Trophoblast cell (in vitro differentiated cells and primary cell): ENCODE results near the gene MMP25.

Source experiments
- DNase-seq, 2 donors: peaks; one replicate each; pipeline ENCODE4 v3.0.0-alpha.2; 2016
- H2AFZ ChIP-seq: 2 replicates; pipeline ENCODE4 v1.6.1; 2013; ENCODE audit warnings: low read length, moderate library complexity, mild to moderate bottlenecking; ENCODE audit not compliant: insufficient read depth, poor library complexity
- H2AK5ac ChIP-seq: 2 replicates; pipeline ENCODE4 v1.6.1; 2013; ENCODE audit warnings: mild to moderate bottlenecking, low read length
- H2BK120ac ChIP-seq: 2 replicates; pipeline ENCODE4 v1.6.1; 2013; ENCODE audit warnings: low read length, mild to moderate bottlenecking, moderate library complexity; ENCODE audit not compliant: insufficient read depth, poor library complexity
- H2BK12ac ChIP-seq: 2 replicates; pipeline ENCODE4 v1.6.1; 2013; ENCODE audit warnings: mild to moderate bottlenecking, low read length, moderate library complexity
- H2BK5ac ChIP-seq: 2 replicates; pipeline ENCODE4 v1.6.1; 2013; ENCODE audit warnings: low read length, low read depth, moderate library complexity, mild to moderate bottlenecking; ENCODE audit not compliant: poor library complexity
- H3K14ac ChIP-seq: 2 replicates; pipeline ENCODE4 v1.6.1; 2013; ENCODE audit warnings: mild to moderate bottlenecking, low read length
- H3K18ac ChIP-seq: 2 replicates; pipeline ENCODE4 v1.6.1; 2013; ENCODE audit warnings: mild to moderate bottlenecking, low read length
- H3K23ac ChIP-seq: 2 replicates; pipeline ENCODE4 v1.6.1; 2013; ENCODE audit warnings: low read length
- H3K27ac ChIP-seq: 2 replicates; pipeline ENCODE4 v1.5.1; 2013; ENCODE audit warnings: low read depth, mild to moderate bottlenecking, inconsistent platforms, low read length, moderate library complexity
- H3K27me3 ChIP-seq: 2 replicates; pipeline ENCODE4 v1.6.1; 2013; ENCODE audit warnings: inconsistent platforms, mild to moderate bottlenecking, low read length, moderate library complexity; ENCODE audit not compliant: insufficient read depth
- H3K36me3 ChIP-seq, 2 experiments: 1 replicate in 1 of 2; 2 replicates in 1 of 2; pipeline ENCODE4 v1.6.1; 2013; ENCODE audit warnings: low read length in 2 of 2, mild to moderate bottlenecking in 2 of 2, moderate library complexity in 1 of 2; ENCODE audit not compliant: insufficient read depth in 2 of 2, control insufficient read depth in 1 of 2
- H3K4ac ChIP-seq: 2 replicates; pipeline ENCODE4 v1.6.1; 2013; ENCODE audit warnings: low read depth, mild to moderate bottlenecking, low read length, moderate library complexity
- H3K4me1 ChIP-seq, 2 experiments: 1 replicate in 1 of 2; 2 replicates in 1 of 2; pipeline ENCODE4 v1.6.1; 2013; ENCODE audit warnings: low read length in 2 of 2, mild to moderate bottlenecking in 2 of 2, moderate library complexity in 1 of 2; ENCODE audit not compliant: insufficient read depth in 2 of 2, control insufficient read depth in 1 of 2
- H3K4me2 ChIP-seq: 2 replicates; pipeline ENCODE4 v1.6.1; 2013; ENCODE audit warnings: inconsistent platforms, mild to moderate bottlenecking, low read length, moderate library complexity
- H3K4me3 ChIP-seq: 2 replicates; pipeline ENCODE4 v1.5.1; 2013; ENCODE audit warnings: mild to moderate bottlenecking, low read depth, low read length, inconsistent platforms
- H3K79me1 ChIP-seq: one replicate; pipeline ENCODE4 v1.6.1; 2013; ENCODE audit warnings: low read length
- H3K79me2 ChIP-seq: 2 replicates; pipeline ENCODE4 v1.6.1; 2013; ENCODE audit warnings: low read length, mild to moderate bottlenecking; ENCODE audit not compliant: control insufficient read depth, insufficient read depth, poor library complexity
- H3K9ac ChIP-seq: 2 replicates; pipeline ENCODE4 v1.6.1; 2013; ENCODE audit warnings: mild to moderate bottlenecking, low read length
- H3K9me3 ChIP-seq: 2 replicates; pipeline ENCODE4 v1.6.1; 2013; ENCODE audit warnings: low read depth, mild to moderate bottlenecking, control low read depth, inconsistent platforms, low read length; ENCODE audit not compliant: insufficient read depth
- H4K12ac ChIP-seq: 2 replicates; pipeline ENCODE4 v1.6.1; 2013; ENCODE audit warnings: low read depth, mild to moderate bottlenecking, low read length, moderate library complexity
- H4K8ac ChIP-seq: 2 replicates; pipeline ENCODE4 v1.6.1; 2013; ENCODE audit warnings: low read depth, mild to moderate bottlenecking, low read length, moderate library complexity
- H4K91ac ChIP-seq: one replicate; pipeline ENCODE4 v1.6.1; 2013; ENCODE audit warnings: low read depth, mild to moderate bottlenecking, low read length, moderate library complexity
- WGBS: extraction: QIAGEN DNeasy Blood & Tissue Kit; methylation state at CpG from one replicate; pipeline ENCODE4 v1.1.7; 2013; ENCODE audit warnings: missing lambda C conversion rate; ENCODE audit not compliant: insufficient read length, insufficient coverage; ENCODE audit errors: extremely low coverage; 5-methylcytosine and 5-hydroxymethylcytosine counted together

MMP25 gene

DNA sequence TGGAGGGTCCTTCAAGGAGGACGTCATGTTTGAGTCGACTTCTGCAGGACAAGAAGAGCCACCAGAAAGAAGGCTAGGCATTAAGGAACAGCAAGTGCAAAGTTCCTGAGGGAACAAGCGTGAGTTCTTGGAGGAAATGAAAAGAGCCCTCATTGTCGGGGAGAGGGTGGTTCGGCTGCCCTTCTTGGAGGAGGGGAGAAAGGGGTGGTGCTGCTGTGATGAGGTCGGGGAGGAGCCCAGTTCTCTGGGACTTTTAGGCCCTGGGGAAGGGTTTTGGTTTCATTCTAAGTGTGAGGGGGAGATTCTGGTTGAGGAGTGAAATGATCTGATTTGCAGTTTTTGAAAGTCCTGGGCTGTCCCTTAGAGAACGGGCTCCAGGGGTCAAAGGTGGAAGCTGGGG is 13.7 kb upstream of the MMP25 start:
- H2AFZ ChIP-seq: no peak overlapping the region
- no peak overlapping the region for H3K4me3 ChIP-seq
- peaks cover 10% of the 10 kb centered on the region for H3K27me3 ChIP-seq
- whole genome bisulfite sequencing: no CpG with 5 or more reads among the region's 7 CpGs
- H2AK5ac ChIP-seq: no peak overlapping the region
- H3K36me3 ChIP-seq: no peaks in the 10 kb centered on the region
- H3K23ac ChIP-seq: no peak overlapping the region
- H3K4ac ChIP-seq: no peak overlapping the region
- H3K14ac ChIP-seq: no peak overlapping the region
- no peak overlapping the region for H4K12ac ChIP-seq
- H4K8ac ChIP-seq: no peak overlapping the region
- DNase-seq: no peak
- no peak overlapping the region for H3K27ac ChIP-seq
- H2BK5ac ChIP-seq: no peak overlapping the region
- H3K79me2 ChIP-seq: no peaks in the 10 kb centered on the region
- H3K18ac ChIP-seq: no peak overlapping the region
- H2BK120ac ChIP-seq: no peak overlapping the region
- H4K91ac ChIP-seq: no peak overlapping the region
- H2BK12ac ChIP-seq: no peak overlapping the region
- H3K79me1 ChIP-seq: no peaks in the 10 kb centered on the region
- H3K9ac ChIP-seq: no peak overlapping the region
- peaks cover 10 to 11% of the 10 kb centered on the region in 2 experiments for H3K4me1 ChIP-seq
- no peaks in the 10 kb centered on the region for H3K9me3 ChIP-seq
- H3K4me2 ChIP-seq: no peak overlapping the region

DNA sequence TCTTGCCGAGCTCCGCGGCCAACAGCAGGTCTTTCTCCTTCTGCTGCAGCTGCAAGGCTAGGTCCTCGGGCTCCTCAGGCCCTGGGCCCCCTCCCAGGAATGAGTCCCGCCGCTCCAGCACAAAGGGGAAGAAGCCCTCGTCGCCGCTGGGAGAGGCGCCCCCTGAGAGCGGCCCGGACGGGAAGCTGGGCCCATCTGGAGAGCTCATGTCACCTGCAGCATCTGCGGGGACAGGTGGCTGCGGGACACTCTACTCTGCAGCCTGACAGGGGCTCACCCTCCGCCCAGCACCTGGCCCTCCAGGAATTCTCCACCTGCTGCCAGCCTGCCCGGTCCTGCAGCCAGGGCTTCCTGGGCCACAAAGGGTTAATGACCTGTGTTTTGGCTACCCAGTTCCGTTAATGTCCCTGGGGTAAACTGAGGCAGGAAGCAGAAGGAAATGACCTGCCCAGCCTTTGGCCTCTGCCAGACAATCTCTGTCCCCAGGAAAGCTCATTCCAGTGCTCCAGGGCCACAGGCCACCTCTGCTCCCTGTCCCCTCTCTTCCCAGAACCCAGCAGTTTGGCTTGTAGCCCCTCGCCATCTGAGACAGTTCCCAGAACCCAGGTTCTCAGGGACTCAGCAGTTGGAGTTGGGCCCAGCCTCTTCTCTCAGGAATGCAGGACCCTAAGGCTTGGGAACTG is 10.9 kb upstream of the MMP25 start:
- H2BK5ac ChIP-seq: no peak overlapping the region
- H3K4me1 ChIP-seq: peaks cover 5 to 7% of the 10 kb centered on the region in 2 experiments
- H3K14ac ChIP-seq: no peak overlapping the region
- H2BK120ac ChIP-seq: no peak overlapping the region
- H3K4me2 ChIP-seq: no peak overlapping the region
- no peak overlapping the region for H2AFZ ChIP-seq
- no peak overlapping the region for H4K91ac ChIP-seq
- H3K23ac ChIP-seq: no peak overlapping the region
- no peak overlapping the region for H4K8ac ChIP-seq
- peaks cover 1% of the 10 kb centered on the region for H3K79me1 ChIP-seq
- no peak overlapping the region for H3K4me3 ChIP-seq
- no peak overlapping the region for H2BK12ac ChIP-seq
- no peak overlapping the region for H3K27ac ChIP-seq
- H3K4ac ChIP-seq: no peak overlapping the region
- H3K36me3 ChIP-seq: no peaks in the 10 kb centered on the region
- no peak for DNase-seq
- peaks cover 10% of the 10 kb centered on the region for H3K27me3 ChIP-seq
- no peak overlapping the region for H4K12ac ChIP-seq
- no peak overlapping the region for H2AK5ac ChIP-seq
- no peak overlapping the region for H3K9ac ChIP-seq
- H3K18ac ChIP-seq: no peak overlapping the region
- WGBS: no CpG with 5 or more reads among the region's 19 CpGs
- H3K9me3 ChIP-seq: no peaks in the 10 kb centered on the region
- no peaks in the 10 kb centered on the region for H3K79me2 ChIP-seq

DNA sequence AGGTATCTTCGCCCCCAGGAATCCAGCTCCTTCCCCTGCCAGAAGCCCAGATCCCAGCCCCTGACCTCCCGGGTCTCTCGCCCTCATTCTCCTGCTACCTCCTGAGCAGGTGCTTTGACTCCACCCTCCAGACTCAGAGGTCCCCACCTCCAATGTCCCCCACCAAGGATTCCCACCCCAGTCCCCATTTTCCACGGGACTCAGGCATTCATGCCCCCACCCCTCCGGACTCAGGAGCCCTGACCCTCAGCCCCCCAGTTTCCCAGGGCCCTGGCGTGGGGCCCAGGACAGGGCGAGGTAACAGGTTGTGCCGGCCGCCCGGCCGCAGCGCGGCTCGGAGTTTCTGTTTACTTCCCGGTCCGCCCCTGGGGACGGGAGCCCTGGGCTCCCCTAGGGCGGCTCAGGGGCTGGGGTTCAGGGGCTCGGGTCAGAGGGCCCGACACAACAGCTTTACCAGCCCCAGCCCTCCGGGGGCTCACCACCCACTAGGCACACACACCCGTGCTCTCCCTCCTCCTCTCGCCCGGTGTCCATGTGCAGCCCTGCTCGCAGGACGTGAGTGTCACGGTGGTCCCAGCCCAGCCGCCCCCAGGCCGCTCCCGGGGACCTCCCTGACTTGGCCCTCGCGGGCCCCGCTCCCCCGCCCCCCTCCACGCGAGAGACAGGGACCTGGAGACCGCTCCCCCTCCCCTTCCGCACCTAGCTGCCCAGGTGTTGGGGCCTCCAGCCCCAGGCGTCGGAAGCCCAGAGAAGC is 10.2 kb upstream of the MMP25 start:
- Histone ChIP-seq H4K8ac (no peak overlapping the region), H3K27me3 (peaks cover 10% of the 10 kb centered on the region), H3K9me3 (no peaks in the 10 kb centered on the region), H3K9ac (no peak overlapping the region), H3K4me3 (peak overlapping the region; percentile 26), H3K23ac (no peak overlapping the region), H2BK120ac (no peak overlapping the region), H3K14ac (peak overlapping the region; percentile 25), H2BK5ac (no peak overlapping the region), H4K12ac (peak overlapping the region; percentile 28), H3K4ac (no peak overlapping the region), H3K18ac (no peak overlapping the region), H4K91ac (no peak overlapping the region), H2AFZ (no peak overlapping the region), H3K4me2 (peak overlapping the region; percentile 51), H3K4me1 (peaks cover 5 to 7% of the 10 kb centered on the region in 2 experiments), H2BK12ac (no peak overlapping the region), H3K79me2 (no peaks in the 10 kb centered on the region), H2AK5ac (no peak overlapping the region), H3K36me3 (no peaks in the 10 kb centered on the region), H3K79me1 (peaks cover 1% of the 10 kb centered on the region), H3K27ac (no peak overlapping the region)
- WGBS: no CpG with 5 or more reads among the region's 40 CpGs
- DNase-seq: no peak

DNA sequence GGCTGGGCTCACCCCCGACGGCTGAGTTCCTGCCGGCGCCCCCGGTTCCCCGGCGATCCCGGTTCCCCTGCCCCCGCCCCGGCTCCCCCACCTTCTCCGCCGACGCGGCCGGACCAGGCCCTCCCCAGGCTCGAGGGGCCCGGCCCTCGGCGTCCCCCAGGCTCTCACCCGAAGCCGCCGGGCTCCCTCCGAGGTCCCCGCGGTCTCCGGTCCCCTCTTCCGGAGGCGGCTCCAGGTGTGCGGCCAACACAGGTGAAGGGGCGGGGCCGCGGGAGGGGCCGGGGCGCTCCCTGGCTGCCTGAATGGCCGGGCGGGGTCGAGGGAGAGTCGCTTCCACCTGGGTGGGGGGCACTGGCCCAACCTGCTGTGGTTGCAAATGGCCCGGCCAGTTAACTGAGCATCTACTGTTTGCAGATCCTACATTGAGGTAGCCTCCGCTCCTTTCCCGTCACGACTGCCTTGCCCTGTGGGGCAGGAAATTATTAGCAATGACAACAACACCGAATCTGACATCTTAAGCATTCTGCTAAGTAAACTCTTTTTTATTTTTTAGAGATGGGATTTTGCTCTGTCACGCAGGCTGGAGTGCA is 9.5 kb upstream of the MMP25 start, which contains the start of gene BICDL2:
BICDL2 (minus strand) TSS at position 219 of the 590 bp plus-strand sequence. CDS start 1,448 bp downstream, outside the sequence.
- Histone ChIP-seq H4K91ac (no peak within 1 kb of the TSS), H3K9ac (no peak within 1 kb of the TSS)
- no CpG with 5 or more reads among the region's 44 CpGs for WGBS

More for the DNA sequence above, 9.5 kb upstream of the MMP25 start, which contains the start of gene BICDL2:
- H3K4me2 ChIP-seq: peak within 1 kb of the TSS; percentile 51
- peak within 1 kb of the TSS; percentile 28 for H4K12ac ChIP-seq
- no peaks in the 10 kb centered on the region for H3K79me2 ChIP-seq
- peaks cover 10% of the 10 kb centered on the region for H3K27me3 ChIP-seq
- H3K79me1 ChIP-seq: peaks cover 1% of the 10 kb centered on the region
- H3K23ac ChIP-seq: no peak within 1 kb of the TSS
- H2AFZ ChIP-seq: no peak within 1 kb of the TSS
- H3K4ac ChIP-seq: no peak within 1 kb of the TSS
- no peak within 1 kb of the TSS for H4K8ac ChIP-seq
- H3K4me1 ChIP-seq: peaks cover 3 to 5% of the 10 kb centered on the region in 2 experiments
- peak within 1 kb of the TSS; percentile 25 for H3K14ac ChIP-seq
- H3K4me3 ChIP-seq: peak within 1 kb of the TSS; percentile 26
- H2AK5ac ChIP-seq: no peak within 1 kb of the TSS
- no peaks in the 10 kb centered on the region for H3K9me3 ChIP-seq
- no peak within 1 kb of the TSS for H3K18ac ChIP-seq
- no peak for DNase-seq
- no peak within 1 kb of the TSS for H2BK5ac ChIP-seq
- H3K36me3 ChIP-seq: no peaks in the 10 kb centered on the region
- no peak within 1 kb of the TSS for H2BK120ac ChIP-seq
- H3K27ac ChIP-seq: no peak within 1 kb of the TSS
- H2BK12ac ChIP-seq: no peak within 1 kb of the TSS
